Left renal cortex interstitium (tissue), 4 donors: ENCODE measurements around the gene OTUD6A. TPM values are rescaled to one million over a fixed set of nuclear protein-coding genes. Genes with fewer than 3 reads are reported as not detected.
"Not testable (repeated sequence)": the region's sequence is repeated elsewhere in the genome, so short reads cannot be mapped to it uniquely, and the experiment has no call there.

ENCODE experiments used
- DNase-seq, 4 donors: peaks; one replicate each; pipeline ENCODE4 v3.0.0-alpha.2; 2013; ENCODE audit warnings: low read depth in 4 of 4, low spot score in 2 of 4, missing footprints in 1 of 4
- polyA plus RNA-seq, 4 donors: library from polyadenylated mRNA; unstranded; fragments of 120-200 nt; gene quantifications; one replicate each; pipeline ENCODE4 v1.2.1, GENCODE V29; 2013; ENCODE audit not compliant: insufficient read length in 4 of 4

OTUD6A gene
- polyA plus RNA-seq, 4 donors, result 0.09 TPM; not detected in 2

GRCh38 chrX:70044541-70045245 lies 17.6 kb upstream of the OTUD6A start:
- no peak for DNase-seq

DNA sequence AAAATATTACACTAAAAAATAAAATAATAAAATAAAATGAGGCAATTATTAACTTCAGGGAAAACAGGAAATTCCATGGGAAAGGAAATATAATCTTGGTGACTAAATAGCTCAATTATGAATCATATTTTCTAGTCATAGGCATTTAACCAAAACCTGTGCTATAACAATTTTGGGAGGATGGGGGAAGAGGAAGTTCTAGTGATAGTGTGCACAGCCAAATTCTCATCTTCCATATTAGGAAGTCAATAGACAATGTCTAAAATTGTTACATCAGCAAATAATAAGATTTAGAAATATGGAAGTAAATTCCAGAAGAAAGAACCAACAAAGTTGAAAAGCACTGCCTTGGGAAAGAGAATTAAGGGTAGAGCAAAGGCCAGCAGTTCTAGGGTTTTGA lies 15.3 kb upstream of the OTUD6A start:
- DNase-seq, result no peak

GRCh38 chrX:70049406-70049805 lies 12.9 kb upstream of the OTUD6A start:
- no peak for DNase-seq

DNA sequence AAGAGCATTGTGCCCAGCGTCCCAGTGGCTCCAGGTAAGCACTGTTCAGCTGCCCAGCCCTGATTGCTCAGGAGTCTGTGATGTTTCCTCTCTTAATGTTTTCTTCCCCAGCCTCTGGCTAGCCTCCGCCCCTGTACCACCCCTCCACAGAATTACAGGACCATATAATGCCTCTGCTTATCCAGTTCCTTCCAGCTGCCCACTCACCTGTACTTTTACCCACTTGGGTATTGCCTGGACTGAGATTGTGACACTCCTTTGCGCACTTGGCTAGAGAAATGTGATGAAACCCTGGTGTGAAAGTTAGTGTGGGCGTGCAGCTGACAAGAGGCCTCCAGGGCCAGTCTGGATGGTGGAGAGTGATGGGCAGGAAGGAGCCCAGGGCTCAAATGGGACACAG lies 12.3 kb upstream of the OTUD6A start, which contains the start of gene AWAT2:
Gene AWAT2 (minus strand): TSS at position 14 of the 400 bp plus-strand sequence. CDS start 6 bp downstream, at position 8.
- no peak for DNase-seq

DNA sequence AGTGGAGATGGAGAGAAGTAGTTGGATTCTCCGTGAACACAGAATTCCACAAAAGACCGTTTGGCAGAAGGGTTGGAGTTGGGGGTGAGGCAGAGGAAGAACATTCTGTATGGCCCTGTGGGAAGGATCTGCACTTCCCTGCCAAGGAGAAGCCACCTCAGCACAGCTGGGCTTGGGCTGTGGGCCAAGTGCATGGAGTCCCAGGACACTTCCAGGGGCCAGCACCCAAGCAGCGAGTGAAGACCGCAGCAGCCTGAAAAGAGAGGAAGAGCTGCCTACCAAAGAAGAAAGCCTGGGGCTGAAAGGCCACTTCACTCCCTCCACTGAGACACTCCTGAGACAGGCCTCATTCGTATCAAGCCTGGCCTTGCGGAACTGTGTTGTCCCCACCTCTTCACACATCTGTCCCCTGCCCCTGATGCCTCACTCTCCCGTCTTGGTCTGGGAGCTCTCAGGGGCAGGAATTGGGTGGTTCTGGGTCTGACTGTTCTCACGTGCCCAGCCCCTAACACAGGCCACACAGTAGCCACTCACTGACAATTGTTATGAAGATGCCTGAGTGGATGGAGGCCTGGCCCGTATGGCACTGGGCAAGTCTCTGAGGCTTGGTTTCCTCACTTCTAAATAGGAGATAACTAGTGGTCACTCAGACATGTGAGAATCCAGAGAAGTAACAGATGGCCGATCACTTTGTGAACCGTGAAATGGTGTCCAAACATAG lies 9.2 kb upstream of the OTUD6A start:
- DNase-seq, result no peak

- no peak for DNase-seq
Measured at GRCh38 chrX:70054391-70054790, 7.9 kb upstream of the OTUD6A start.

DNA sequence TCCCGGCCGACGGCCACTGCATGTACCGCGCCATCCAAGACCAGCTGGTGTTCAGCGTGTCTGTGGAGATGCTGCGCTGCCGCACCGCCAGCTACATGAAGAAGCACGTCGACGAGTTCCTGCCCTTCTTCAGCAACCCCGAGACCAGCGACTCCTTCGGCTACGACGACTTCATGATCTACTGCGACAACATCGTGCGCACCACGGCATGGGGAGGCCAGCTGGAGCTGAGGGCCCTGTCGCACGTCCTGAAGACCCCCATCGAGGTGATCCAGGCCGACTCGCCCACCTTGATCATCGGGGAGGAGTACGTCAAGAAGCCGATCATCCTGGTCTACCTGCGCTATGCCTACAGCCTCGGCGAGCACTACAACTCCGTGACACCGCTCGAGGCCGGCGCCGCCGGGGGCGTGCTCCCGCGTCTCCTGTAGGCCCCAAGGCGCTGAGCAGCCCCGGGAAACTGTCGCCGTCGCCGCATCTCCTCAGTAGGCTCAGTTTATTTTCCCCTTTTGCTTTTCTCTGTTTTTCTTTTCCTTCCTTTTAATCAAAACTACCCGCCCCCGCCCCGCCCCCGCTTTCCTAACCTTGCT lies 799 bp downstream of the OTUD6A start:
- no peak for DNase-seq

DNA sequence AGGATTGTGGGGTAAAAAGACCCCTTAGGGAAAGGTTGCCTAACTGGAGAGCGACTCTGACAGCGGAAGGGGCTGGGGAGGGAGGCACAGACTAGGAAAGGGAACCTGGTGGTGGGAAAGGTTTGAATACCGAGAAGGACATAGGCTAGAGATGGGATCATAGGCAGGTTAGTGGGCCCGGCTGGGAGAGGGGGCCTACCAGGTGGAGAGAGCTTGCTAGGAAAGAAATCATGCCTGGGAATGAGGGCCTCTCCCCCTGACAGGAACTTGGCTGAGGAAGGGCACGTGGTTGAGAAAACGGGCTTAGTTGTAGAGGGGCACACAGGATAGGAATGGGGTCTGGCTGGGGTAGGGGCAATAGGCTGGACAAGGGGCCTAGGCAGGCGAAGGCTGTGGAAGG lies 4.4 kb downstream of the OTUD6A start:
- no peak for DNase-seq

DNA sequence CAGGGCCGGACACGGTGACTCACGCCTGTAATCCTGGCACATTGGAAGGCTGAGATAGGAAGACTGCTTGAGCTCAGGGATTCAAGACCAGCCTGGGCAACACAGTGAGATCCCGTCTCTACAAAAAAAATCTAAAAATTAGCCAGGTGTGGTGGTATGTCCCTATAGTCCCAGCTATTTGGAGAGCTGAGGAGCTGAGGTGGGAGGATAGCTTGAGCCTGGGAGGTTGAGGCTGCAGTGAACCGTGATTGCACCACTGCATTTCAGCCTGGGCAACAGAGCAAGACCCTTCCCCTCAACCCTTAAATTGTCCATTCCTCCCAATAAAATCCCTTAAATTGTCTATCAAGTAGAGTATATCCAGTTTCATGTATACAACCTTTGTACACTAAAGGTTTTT lies 17.0 kb downstream of the OTUD6A start:
- no peak for DNase-seq

DNA sequence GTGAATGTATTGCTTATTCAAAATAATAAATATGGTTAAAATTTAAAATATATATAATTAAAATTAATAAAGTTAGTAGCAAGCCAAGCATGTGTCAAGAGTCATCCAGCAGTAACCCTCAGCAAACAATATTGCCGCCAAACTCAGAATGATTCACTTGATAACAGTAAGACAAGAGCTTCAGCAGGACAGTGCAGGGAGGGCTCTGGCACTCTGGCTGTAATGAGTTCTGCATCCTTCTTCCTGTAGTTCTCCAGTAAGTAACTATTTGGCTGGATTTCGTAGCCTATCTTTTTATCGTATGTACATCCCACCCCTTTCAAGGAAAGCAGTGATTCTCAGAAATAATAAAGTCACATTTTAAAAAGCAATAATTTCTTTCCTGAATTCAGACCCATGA lies 17.6 kb downstream of the OTUD6A start:
- no peak for DNase-seq

- DNase-seq, result no peak
Measured at GRCh38 chrX:70082723-70083122, 20.5 kb downstream of the OTUD6A start.

DNA sequence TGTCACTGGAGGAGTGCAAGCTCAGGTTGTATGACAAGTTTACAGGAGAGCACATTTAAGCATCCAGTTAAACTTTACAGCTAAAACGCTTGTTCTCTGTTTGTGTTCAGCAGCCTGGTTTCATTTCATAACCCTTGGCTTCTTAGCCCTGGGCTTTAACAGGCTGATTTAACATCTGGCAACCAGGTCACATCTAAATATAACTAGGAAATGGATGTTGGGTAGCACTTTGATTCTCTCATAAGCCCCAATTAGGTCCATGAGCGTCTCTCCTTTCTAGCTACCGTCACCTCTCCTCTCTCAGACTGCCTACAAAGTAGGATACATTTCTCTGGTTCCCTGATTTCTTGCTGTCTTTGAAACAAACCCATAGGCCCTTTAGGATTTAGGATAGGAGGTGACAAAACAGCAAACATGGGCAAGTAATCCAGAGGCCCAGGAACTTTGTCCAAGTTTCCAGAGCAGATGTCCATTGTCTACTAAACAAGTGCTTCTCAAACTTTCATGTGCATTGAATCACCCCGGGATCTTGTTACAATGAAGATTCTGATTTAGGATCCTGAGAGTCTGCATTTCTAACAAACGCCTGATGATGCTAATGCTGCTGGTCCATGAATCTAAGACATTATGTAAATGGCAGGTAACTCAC lies 22.5 kb downstream of the OTUD6A start:
- DNase-seq, result no peak

- DNase-seq, result no peak
Measured at GRCh38 chrX:70087857-70088630, 25.8 kb downstream of the OTUD6A start.

DNA sequence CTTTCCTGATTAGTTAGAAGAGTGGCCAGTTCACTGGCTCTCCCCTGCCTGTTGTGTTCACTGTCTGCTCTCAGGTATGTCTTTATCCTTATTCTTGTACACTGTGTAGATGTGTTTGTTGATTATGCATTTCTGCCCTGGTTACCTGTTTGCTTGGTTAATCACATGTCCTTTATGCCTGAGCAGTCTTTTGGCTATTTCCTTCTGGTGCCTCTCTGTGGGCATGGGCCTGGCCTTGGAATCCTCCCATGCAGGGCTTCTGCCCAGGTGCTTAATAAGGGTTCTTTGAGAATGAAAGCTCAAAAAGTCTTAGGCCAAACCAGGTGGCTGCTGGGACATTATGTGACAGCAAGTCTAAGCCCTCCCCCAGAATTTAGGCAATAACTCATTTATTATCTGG lies 26.5 kb downstream of the OTUD6A start:
- no peak for DNase-seq

DNA sequence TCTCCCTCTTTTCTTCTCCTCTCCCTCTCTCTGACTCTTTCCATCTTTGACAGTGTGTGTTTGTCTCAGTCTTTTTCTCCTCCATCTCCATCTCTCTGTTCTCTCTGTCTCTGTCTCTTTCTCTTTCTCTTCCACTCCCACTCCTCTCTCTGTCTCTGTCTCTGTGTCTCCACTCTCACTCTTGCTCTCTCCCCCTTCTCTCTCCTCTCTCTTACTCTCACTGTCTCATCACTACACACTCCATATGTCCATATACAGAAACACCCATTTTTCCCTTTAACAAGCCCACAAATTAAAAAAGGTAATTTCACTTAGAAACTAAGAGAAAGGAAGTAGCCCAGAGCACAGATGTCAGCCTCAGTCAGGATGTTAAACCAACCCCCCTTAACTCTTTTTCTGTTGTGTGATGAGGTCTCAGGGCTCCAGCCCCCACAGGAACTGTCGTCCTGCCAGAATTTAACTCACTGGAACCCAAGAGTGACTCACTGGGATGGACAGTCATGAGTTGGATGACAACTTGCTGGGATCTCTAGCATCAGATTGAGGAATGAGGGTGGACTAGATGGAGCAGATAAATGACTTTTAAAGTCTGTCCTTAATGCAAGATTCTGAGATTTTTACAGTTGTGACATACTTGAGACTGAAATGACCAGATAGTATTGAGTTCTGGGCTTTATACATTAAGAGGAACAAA lies 27.5 kb downstream of the OTUD6A start:
- no peak for DNase-seq

DNA sequence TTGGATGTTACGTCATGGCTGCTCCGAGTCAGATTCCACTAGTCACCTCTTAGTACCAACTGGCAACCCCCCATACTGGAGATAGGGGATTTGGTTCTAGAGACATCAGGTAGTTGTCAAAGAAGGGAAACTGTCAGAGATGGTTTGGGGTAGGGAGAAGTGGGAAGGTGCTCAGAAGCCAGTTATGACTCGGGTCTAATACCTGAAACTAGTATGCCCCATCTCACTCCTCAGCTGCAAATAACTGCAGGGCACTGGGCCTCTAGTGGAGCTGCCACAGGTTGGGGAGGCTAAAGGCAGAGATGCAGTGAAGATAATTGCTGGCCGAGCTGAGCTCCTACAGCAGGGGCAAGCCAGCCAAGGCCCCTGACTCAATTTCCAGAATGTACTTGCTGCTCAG lies 30.0 kb downstream of the OTUD6A start:
- no peak for DNase-seq

DNA sequence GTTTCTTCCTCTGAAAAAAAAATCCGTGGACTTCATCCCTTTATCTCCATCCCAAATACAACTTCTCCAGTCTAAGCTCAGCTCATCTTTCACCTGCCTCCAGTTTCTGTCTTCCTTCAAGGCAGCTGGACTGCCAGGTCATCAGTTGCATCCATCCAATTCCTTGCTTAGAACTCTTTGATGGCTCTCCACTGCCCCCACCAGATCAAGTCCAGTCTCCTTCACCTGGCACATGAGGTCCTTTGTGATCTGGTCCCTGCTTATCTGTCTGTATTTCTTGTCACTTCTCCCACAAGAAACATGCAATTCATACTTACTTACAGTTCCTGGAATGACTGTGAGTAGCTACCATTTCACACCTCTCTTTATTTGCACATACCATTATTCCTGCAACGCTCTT lies 33.8 kb downstream of the OTUD6A start:
- no peak for DNase-seq

DNA sequence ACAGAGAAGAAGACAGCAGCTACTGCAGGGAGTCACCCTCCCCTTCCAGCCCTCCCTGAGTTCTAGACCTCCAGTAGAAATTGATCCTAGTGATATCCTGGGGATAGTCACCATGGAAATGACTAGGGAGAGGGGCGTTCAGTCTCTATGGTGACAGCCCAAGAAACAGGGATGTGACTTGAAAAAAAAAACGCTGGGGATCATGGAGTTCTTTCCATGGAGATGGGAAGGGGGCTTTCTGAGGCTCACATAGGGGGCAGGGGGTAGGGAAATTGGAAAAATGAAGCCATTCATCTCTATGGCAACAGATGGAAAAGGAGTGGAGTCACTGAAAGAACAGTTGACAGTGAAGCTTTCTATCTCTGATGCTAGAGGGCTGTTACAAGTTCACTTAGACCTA lies 43.0 kb downstream of the OTUD6A start:
- no peak for DNase-seq

DNA sequence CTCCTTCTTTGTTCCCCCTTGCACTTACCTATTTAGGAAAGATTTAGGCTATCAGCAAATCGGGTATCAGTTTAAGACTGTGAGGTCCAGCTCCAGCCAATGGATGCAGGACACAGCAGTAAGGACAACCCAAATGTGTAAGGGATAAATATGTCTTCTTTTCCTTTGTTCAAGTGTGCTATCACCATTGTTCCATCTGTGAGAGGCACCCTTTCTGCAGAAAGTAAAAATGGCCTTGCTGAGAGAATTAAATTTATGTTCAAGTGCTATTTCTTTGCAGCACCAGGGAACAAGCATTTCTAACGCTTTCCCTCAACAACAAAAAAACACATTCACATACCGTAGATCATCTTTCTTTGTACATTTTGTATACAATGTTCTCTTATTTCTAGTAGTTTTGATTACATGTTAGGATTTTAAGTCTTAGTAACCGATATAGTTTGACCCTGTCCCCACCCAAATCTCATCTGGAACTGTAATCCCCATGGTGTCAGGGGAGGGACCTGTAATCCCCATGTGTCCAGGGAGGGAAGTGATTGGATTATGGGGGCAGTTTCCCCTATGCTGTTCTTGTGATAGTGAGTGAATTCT lies 49.3 kb downstream of the OTUD6A start:
- not testable (repeated sequence) for DNase-seq
